Gastrocnemius medialis (tissue), 4 donors: Measurements from ENCODE around the gene SASH1.

ENCODE experiments used
- CTCF ChIP-seq, 5 experiments: fragments of 450-650 bp in 3 of 5; fragments of 200-600 bp in 2 of 5; sonication (generic) in 2 of 5; IDR thresholded peaks in 4 of 5; conservative IDR thresholded peaks in 1 of 5; 1 replicate in 4 of 5; 2 replicates in 1 of 5; pipeline ENCODE4 v1.5.1; 2016 to 2019; ENCODE audit warnings: antibody characterized with exemption in 5 of 5, mild to moderate bottlenecking in 3 of 5, moderate library complexity in 3 of 5
- POLR2A ChIP-seq, 2 donors: fragments of 450-650 bp; IDR thresholded peaks; one replicate each; pipeline ENCODE4 v1.6.1; 2017; ENCODE audit warnings: antibody characterized with exemption in 2 of 2, mild to moderate bottlenecking in 2 of 2, moderate library complexity in 2 of 2

- TF ChIP-seq CTCF (IDR thresholded peaks at IDR 0.05 in 4 of 5, conservative IDR thresholded peaks at IDR 0.05 in 1 of 5) (no peak), POLR2A (IDR thresholded peaks at IDR 0.05) (no peak)
Measured at GRCh38 chr6:148347441-148348054, 4.9 kb downstream of the SASH1 start.
